GM18505 (cell line): ENCODE results near the gene TMEM225B.
"Not testable (repeated sequence)": the region's sequence is repeated elsewhere in the genome, so short reads cannot be mapped to it uniquely, and the experiment has no call there.

Experiments used
- ATAC-seq: cut with Tn5 transposase; IDR thresholded peaks from one replicate; pipeline ENCODE4 v1.9.1; 2021; ENCODE audit not compliant: unreplicated experiment
- POLR2A ChIP-seq: IDR thresholded peaks from 4 replicates; pipeline ENCODE4 v1.6.1; 2011; ENCODE audit warnings: borderline replicate concordance; ENCODE audit not compliant: insufficient read depth, insufficient read length; ENCODE audit errors: extremely low read depth

TMEM225B gene

DNA sequence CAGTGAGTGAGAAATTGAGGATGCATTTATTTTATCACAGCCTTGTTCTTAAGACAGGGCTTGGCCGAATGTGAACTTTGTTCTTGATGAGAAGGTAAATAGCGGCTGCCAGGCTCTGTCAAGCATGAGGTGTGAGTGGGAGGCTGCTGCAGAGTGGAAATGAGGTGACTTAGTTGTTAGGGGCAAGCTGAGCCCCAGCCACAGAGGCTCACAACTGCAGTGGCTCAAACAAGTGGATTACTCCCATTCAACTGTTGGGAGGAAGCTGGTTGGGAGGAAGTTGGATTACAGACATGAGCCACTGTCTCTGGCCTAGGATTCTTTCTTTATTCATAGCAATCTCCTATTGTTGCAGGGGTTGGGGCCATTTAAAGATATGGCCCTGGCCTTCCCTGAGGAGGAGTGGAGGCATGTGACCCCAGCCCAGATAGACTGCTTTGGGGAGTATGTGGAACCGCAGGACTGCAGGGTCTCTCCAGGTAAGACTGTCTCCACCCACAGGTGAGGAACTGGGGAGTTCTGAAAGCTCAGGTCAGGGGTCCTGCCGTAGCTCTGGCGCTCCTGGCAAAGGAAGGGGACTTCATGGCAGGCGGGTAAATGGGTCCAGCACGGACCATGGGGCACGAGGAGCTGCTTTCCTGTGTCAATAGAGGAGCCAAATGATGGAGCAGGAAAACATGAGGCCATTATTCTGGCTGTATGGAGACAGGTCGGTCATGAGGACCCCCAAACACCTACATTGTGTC, 25.8 kb downstream of the TMEM225B start:
- TF ChIP-seq POLR2A = no peak
- ATAC-seq = no peak

DNA sequence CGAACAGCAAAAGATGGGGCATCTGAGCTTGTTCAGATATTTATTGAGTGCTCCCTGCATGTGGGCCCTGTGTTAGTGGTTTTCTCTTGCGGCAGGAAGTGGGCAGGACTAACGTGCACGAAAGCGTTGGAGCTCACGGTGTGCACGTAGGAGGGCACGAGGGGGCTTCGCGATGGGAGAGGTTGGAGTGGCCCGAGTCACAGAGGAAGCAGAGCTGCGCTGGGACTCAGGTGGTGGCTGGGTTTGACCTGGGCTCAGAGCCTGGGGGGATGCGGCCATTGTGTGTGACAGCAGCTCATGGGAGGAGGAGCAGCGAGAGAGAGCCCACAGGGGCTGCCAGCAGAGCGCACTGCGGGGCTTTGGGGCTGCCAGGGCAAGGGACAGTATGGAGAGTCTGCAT, 26.4 kb downstream of the TMEM225B start:
- TF ChIP-seq POLR2A = no peak
- ATAC-seq = no peak

DNA sequence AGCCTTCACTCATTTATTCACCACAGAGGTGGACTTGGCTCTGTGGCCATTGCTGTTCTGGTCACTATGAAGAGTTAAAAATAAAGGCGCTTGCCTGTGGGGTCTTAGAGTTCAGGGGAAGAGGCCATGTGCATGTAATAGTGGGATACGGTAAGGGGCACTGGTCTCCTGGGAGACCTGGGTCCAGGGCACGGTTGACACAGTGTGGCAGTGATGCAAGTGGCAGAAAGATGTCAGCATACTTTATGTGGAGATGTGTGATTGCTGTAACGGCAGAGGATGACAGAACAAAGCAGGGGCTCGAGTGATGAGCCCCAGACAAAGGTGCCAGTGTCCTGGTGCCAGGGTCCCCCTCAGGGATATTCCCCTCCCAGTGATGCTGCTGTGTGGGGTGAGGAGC, 27.3 kb downstream of the TMEM225B start:
- no peak for TF ChIP-seq POLR2A
- no peak for ATAC-seq

GRCh38 chr7:99625961-99626360, 27.9 kb downstream of the TMEM225B start:
- ATAC-seq = no peak
- TF ChIP-seq POLR2A = no peak

DNA sequence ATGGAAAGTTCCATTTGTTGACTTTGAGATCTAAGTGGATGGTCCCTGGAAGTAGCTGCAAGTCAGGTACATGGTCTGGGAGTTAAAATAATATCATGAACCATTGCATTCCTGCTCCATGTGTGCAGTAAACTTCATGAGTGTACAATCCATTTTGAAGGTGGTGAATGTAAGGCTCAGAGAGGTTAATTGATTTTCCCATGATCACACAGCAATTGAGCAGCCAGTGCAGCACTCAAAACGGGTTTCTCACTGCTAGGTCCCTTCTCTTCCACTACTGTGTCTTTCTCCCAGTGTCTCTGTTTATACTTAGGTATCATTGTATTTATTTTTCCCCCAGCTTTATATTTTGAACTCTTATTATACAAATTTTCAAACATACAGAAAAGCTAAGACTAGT, 28.6 kb downstream of the TMEM225B start:
- no peak for ATAC-seq
- TF ChIP-seq POLR2A = no peak

DNA sequence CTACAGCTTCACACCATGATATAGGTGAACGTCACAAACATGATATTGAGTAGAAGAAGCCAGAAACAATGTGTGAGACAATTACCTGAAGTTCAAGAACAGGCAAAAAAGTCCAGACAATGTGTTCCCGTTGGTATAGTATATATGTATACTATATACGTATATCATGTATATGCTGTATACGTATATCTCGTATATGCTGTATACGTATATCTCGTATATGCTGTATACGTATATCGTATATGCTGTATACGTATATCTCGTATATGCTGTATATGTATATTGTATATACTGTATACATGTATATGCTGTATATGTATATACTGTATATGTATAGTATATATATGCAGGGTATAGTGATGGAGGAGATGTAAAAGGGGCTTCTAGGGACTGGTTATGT, 29.4 kb downstream of the TMEM225B start:
- no peak for ATAC-seq

DNA sequence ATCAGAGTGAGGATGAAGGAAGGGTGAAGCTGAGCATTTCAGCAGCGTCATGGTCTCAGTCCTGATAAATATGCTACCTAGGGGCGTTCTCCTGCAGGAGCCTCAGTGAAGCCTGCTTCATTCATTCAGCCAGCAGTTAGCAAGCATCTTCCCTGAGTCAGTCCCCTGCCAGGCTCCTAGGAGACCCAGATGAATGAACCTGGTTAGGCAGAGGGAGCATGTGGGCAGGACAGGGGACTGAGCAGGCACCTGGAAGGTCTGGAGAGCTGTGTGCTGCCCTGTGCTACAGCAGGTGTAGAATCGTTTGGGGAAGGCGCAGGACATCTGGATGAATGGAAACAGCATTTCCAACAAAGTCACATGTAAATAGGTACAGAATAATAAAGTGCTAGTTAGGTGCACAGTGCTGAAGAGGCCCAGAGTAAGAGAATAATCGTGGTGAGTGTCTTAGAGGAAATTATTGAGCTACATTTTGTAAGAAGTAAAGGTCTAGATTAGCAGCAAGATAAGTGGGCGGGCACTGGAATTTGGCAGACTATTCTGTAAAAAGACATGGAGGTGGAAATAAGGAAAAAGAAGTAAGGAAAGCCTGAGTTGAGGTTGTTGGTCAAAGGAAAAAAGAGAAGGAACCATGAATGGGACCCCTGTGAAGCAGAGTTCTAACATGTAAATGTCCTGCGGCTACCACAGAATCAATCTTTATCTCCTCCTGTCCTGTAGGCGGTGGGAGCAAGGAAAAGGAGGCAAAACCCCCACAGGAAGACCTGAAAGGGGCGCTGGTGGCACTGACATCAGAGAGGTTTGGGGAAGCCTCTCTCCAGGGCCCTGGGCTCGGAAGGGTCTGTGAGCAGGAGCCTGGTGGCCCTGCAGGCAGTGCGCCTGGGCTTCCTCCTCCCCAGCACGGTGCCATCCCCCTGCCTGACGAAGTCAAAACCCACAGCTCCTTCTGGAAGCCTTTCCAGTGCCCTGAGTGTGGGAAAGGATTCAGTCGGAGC, 30.7 kb downstream of the TMEM225B start:
- no peak for ATAC-seq
- TF ChIP-seq POLR2A = no peak

More for the DNA sequence above, 29.4 kb downstream of the TMEM225B start:
- no peak for TF ChIP-seq POLR2A

GRCh38 chr7:99629643-99630042, 31.6 kb downstream of the TMEM225B start:
- ATAC-seq = no peak
- TF ChIP-seq POLR2A = no peak

DNA sequence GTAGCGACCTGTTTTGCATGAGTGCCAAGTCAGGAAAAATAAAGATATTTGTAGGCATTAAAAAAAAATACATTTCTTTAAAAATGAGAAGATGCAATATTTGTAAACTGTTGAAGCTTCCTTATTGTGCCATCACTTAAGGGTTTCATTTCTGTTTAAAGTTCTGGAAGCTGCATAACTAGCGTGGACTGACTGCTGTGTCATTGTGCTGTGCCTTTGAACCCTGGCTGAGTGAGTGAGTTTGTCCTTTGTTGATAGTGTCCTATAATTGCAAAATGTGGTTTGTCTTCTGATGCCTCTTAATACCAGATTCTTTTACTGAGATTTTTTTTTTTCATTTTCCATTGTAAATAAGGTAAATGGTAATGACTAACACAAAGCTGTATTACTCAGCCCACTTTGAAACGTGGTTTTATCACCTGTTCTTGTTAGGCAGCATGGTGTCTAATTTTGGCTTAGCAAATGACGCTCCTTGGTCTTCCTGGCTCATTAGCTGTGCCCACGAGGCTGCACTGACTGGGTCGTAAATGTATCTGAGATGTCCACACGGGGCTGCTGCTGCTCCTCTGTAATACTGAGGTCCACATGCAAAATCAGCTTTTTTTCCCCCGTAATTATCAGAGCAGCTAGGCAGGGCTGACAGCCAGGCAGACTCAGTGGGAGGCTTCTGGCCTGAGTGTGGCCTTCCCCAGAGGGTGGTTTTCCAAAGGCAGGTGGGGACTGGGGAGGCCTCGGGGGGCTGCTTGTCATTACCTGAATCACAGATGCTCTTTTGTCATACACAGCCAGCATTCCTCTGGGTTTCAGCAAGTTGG, 33.4 kb downstream of the TMEM225B start:
- no peak for TF ChIP-seq POLR2A
- no peak for ATAC-seq

GRCh38 chr7:99637414-99637813, 39.3 kb downstream of the TMEM225B start:
- ATAC-seq = not testable (repeated sequence)

DNA sequence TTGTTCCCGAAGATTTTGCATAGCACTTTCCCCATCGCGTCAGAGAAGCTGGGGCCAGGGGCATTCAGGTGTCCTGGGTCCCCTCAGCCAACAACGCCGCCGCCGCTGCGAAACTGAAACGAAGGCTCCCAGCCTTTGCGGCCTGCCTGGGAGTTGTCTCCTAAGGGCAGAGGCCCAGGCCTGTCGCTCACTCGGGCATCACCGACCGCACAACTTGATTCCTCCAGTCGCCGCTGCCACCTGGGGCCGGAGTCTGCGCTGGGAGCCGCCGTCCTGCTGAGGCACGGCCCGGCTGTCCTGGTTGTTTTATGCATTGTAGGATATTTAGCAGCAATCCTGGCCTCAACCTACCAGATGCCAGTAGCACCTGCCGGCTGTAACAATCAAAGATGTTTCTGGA, 40.7 kb downstream of the TMEM225B start:
- ATAC-seq = no peak
- TF ChIP-seq POLR2A = no peak

GRCh38 chr7:99639267-99639666, 41.2 kb downstream of the TMEM225B start:
- no peak for ATAC-seq
- no peak for TF ChIP-seq POLR2A

- no peak for ATAC-seq
- no peak for TF ChIP-seq POLR2A
Measured at GRCh38 chr7:99642027-99642426, 44.0 kb downstream of the TMEM225B start.

DNA sequence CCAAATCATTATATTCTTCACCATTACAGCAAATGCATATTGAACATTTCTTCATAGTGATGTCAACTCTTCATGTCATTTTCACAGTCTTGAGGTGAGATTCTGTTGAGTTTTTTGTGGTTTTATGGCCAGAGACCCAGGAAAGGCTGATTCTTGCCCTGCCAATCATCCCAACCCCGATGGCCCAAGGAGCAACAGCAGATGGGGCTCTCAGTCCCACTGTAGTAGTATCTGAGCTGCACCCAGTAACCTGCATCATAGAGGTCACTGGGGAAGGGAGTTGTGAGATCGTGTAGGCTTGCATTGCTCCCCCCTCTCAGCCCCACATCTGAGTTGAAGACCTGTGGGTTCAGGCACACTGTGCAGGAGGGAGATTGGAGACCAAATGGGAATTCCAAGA, 45.4 kb downstream of the TMEM225B start:
- TF ChIP-seq POLR2A = no peak
- no peak for ATAC-seq

DNA sequence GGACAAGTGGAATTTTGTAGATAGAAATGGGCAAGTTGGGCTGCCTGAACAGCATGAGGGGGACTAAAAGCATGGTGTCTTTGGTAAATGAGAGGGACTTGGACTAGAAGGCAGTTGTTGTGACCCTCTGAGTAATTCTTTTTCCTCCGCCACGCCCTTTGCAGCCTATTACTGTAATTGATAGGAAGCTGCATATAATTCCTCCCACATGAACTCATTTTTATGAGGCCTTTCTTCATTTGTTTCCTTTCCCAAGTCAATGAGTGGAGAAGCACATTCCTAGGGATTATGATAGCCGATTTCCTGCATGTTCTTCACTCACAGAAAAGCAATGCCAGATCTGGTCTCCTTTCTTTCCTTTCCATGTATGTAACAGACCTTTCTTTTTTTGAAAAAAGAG, 46.4 kb downstream of the TMEM225B start:
- no peak for ATAC-seq
- TF ChIP-seq POLR2A = no peak
